ENCODE results near the gene DDX10.

Gene DDX10

GRCh38 chr11:108909041-108909440, 244.2 kb downstream of the DDX10 start:
- no peak for DNase-seq (ENCODE audit: low spot score)

GRCh38 chr11:108909921-108910320, 245.1 kb downstream of the DDX10 start:
- no peak for DNase-seq (ENCODE audit: low spot score)

GRCh38 chr11:108912581-108912980, 247.7 kb downstream of the DDX10 start:
- DNase-seq (ENCODE audit: low spot score): no peak

- no peak for DNase-seq (ENCODE audit: low spot score)
Measured at GRCh38 chr11:108913204-108913603, 248.3 kb downstream of the DDX10 start.

GRCh38 chr11:108914211-108914610, 249.3 kb downstream of the DDX10 start:
- DNase-seq (ENCODE audit: low spot score): no peak

- DNase-seq (ENCODE audit: low spot score): no peak
Measured at GRCh38 chr11:108914981-108915380, 250.1 kb downstream of the DDX10 start.

GRCh38 chr11:108915666-108916065, 250.8 kb downstream of the DDX10 start:
- DNase-seq (ENCODE audit: low spot score): no peak

- DNase-seq (ENCODE audit: low spot score): no peak
Measured at GRCh38 chr11:108916290-108916689, 251.4 kb downstream of the DDX10 start.

- DNase-seq (ENCODE audit: low spot score): no peak
Measured at GRCh38 chr11:108916935-108917334, 252.1 kb downstream of the DDX10 start.

- no peak for DNase-seq (ENCODE audit: low spot score)
Measured at GRCh38 chr11:108921211-108921610, 256.3 kb downstream of the DDX10 start.

GRCh38 chr11:108922241-108922640, 257.4 kb downstream of the DDX10 start:
- no peak for DNase-seq (ENCODE audit: low spot score)

- no peak for DNase-seq (ENCODE audit: low spot score)
Measured at GRCh38 chr11:108923413-108923812, 258.5 kb downstream of the DDX10 start.

GRCh38 chr11:108926171-108926840, 261.4 kb downstream of the DDX10 start:
- DNase-seq (ENCODE audit: low spot score): no peak

- DNase-seq (ENCODE audit: low spot score): no peak
Measured at GRCh38 chr11:108926841-108927577, 262.1 kb downstream of the DDX10 start.

GRCh38 chr11:108927791-108928545, 263.1 kb downstream of the DDX10 start:
- no peak for DNase-seq (ENCODE audit: low spot score)

- DNase-seq (ENCODE audit: low spot score): no peak
Measured at GRCh38 chr11:108929241-108929640, 264.4 kb downstream of the DDX10 start.

GRCh38 chr11:108931168-108931567, 266.3 kb downstream of the DDX10 start:
- DNase-seq (ENCODE audit: low spot score): no peak

GRCh38 chr11:108933630-108934029, 268.8 kb downstream of the DDX10 start:
- no peak for DNase-seq (ENCODE audit: low spot score)

GRCh38 chr11:108934289-108934688, 269.4 kb downstream of the DDX10 start:
- DNase-seq (ENCODE audit: low spot score): no peak

GRCh38 chr11:108934696-108935095, 269.8 kb downstream of the DDX10 start:
- no peak for DNase-seq (ENCODE audit: low spot score)

GRCh38 chr11:108937746-108938145, 272.9 kb downstream of the DDX10 start:
- DNase-seq (ENCODE audit: low spot score): no peak

- DNase-seq (ENCODE audit: low spot score): no peak
Measured at GRCh38 chr11:108938604-108939003, 273.7 kb downstream of the DDX10 start.

GRCh38 chr11:108939135-108939534, 274.3 kb downstream of the DDX10 start:
- no peak for DNase-seq (ENCODE audit: low spot score)
